ENCODE results near the gene LEMD2.

Gene LEMD2

GRCh38 chr6:33830635-33831240 is 41.8 kb upstream of the LEMD2 start:
- no peak overlapping the region for H3K4me3 ChIP-seq (ENCODE audit: low read depth, low read length)
- no peak for TF ChIP-seq CTCF (IDR thresholded peaks at IDR 0.05; ENCODE audit: control insufficient read depth, extremely low read depth, insufficient read depth)
- no peak for DNase-seq (ENCODE audit: low read depth)

- no peak for DNase-seq (ENCODE audit: low read depth)
- H3K4me3 ChIP-seq (ENCODE audit: low read depth, low read length): no peak overlapping the region
These were observed 40.1 kb upstream of the LEMD2 start for GRCh38 chr6:33828764-33829731.

GRCh38 chr6:33828452-33828763 is 39.5 kb upstream of the LEMD2 start:
- DNase-seq (ENCODE audit: low read depth): no peak
- TF ChIP-seq CTCF (IDR thresholded peaks at IDR 0.05; ENCODE audit: control insufficient read depth, extremely low read depth, insufficient read depth): no peak

More at GRCh38 chr6:33828764-33829731, 40.1 kb upstream of the LEMD2 start:
- no peak for TF ChIP-seq CTCF (IDR thresholded peaks at IDR 0.05; ENCODE audit: control insufficient read depth, extremely low read depth, insufficient read depth)

GRCh38 chr6:33827546-33828451 is 38.9 kb upstream of the LEMD2 start:
- no peak for DNase-seq (ENCODE audit: low read depth)

More at GRCh38 chr6:33828452-33828763, 39.5 kb upstream of the LEMD2 start:
- H3K4me3 ChIP-seq (ENCODE audit: low read depth, low read length): no peak overlapping the region

GRCh38 chr6:33826537-33826936 is 37.6 kb upstream of the LEMD2 start:
- TF ChIP-seq CTCF (IDR thresholded peaks at IDR 0.05; ENCODE audit: control insufficient read depth, extremely low read depth, insufficient read depth): no peak
- no peak for DNase-seq (ENCODE audit: low read depth)
- no peak overlapping the region for H3K4me3 ChIP-seq (ENCODE audit: low read depth, low read length)

More at GRCh38 chr6:33827546-33828451, 38.9 kb upstream of the LEMD2 start:
- TF ChIP-seq CTCF (IDR thresholded peaks at IDR 0.05; ENCODE audit: control insufficient read depth, extremely low read depth, insufficient read depth): no peak
- H3K4me3 ChIP-seq (ENCODE audit: low read depth, low read length): no peak overlapping the region

- TF ChIP-seq CTCF (IDR thresholded peaks at IDR 0.05; ENCODE audit: control insufficient read depth, extremely low read depth, insufficient read depth): no peak
These were observed 35.7 kb upstream of the LEMD2 start for GRCh38 chr6:33824461-33825154.

More at GRCh38 chr6:33824461-33825154, 35.7 kb upstream of the LEMD2 start:
- H3K4me3 ChIP-seq (ENCODE audit: low read depth, low read length): no peak overlapping the region
- no peak for DNase-seq (ENCODE audit: low read depth)

All from LNCaP clone FGC (cell line).